ENCODE results near the gene DIS3L2.

Gene DIS3L2

DNA sequence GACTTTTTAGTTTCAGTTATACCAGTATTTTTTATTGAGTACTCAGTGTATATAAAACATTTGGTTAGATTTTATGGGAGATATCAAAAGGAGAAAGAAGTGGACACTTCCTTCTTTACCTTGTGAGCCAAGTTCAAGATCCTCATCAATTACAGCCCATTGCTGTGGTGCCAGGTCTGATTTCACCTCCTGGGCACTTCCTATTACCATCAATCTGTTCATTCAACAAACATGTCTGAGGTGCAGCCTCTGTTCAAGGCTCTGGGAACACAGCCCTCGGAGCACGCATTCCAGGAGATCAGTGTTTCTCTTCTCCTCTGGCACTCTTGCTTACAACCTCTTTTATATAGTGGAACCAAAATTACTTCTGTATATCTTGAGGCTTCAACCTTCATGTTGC lies 245.7 kb downstream of the DIS3L2 start:
- DNase-seq (ENCODE audit: low spot score) (no peak), ATAC-seq (ENCODE audit: low read depth) (no peak)
- Histone ChIP-seq H3K9me3 (ENCODE audit: severe bottlenecking) (peaks cover 2% of the 10 kb centered on the region), H3K36me3 (ENCODE audit: low read depth) (0 out of 2 replicates have a peak, but pooled peaks cover 4% of the 10 kb centered on the region), H3K27ac (ENCODE audit: poor library complexity, severe bottlenecking) (no peak overlapping the region), H3K27me3 (ENCODE audit: insufficient read depth, poor library complexity, severe bottlenecking) (no peaks in the 10 kb centered on the region), H3K4me3 (ENCODE audit: severe bottlenecking) (no peak overlapping the region), H3K4me1 (ENCODE audit: insufficient read depth, poor library complexity, severe bottlenecking) (no peaks in the 10 kb centered on the region)
- TF ChIP-seq, protein P1, sequence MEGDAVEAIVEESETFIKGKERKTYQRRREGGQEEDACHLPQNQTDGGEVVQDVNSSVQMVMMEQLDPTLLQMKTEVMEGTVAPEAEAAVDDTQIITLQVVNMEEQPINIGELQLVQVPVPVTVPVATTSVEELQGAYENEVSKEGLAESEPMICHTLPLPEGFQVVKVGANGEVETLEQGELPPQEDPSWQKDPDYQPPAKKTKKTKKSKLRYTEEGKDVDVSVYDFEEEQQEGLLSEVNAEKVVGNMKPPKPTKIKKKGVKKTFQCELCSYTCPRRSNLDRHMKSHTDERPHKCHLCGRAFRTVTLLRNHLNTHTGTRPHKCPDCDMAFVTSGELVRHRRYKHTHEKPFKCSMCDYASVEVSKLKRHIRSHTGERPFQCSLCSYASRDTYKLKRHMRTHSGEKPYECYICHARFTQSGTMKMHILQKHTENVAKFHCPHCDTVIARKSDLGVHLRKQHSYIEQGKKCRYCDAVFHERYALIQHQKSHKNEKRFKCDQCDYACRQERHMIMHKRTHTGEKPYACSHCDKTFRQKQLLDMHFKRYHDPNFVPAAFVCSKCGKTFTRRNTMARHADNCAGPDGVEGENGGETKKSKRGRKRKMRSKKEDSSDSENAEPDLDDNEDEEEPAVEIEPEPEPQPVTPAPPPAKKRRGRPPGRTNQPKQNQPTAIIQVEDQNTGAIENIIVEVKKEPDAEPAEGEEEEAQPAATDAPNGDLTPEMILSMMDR (IDR thresholded peaks at IDR 0.05; ENCODE audit: poor library complexity, severe bottlenecking), result no peak

DNA sequence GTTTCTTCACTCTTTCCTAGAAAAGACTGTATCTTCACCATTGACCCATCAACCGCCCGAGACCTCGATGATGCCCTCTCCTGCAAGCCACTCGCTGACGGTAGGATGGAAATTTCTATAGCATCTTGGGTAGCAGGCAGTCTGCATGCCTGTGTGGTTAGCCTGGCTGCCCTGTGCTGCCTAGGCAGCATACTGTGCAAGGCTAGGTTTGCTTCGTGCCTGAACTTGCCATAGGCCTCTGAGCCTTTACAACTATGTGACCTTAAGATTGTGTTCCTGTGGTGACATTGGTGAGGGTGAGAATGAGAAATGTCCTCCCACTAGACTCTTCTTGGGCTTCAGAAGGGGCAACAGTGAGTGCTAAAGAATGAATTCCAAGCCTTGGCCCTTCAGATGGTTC lies 248.8 kb downstream of the DIS3L2 start:
- no peaks in the 10 kb centered on the region for H3K4me1 ChIP-seq (ENCODE audit: insufficient read depth, poor library complexity, severe bottlenecking)
- TF ChIP-seq, protein P1 (IDR thresholded peaks at IDR 0.05; ENCODE audit: poor library complexity, severe bottlenecking), result no peak
- peaks cover 2% of the 10 kb centered on the region for H3K9me3 ChIP-seq (ENCODE audit: severe bottlenecking)
- H3K27me3 ChIP-seq (ENCODE audit: insufficient read depth, poor library complexity, severe bottlenecking), result no peaks in the 10 kb centered on the region
- H3K4me3 ChIP-seq (ENCODE audit: severe bottlenecking), result no peak overlapping the region
- no peak for ATAC-seq (ENCODE audit: low read depth)
- H3K27ac ChIP-seq (ENCODE audit: poor library complexity, severe bottlenecking), result no peak overlapping the region
- peaks cover 7% of the 10 kb centered on the region; the same call in 1 of the 2 replicates for H3K36me3 ChIP-seq (ENCODE audit: low read depth)
- DNase-seq (ENCODE audit: low spot score), result no peak

DNA sequence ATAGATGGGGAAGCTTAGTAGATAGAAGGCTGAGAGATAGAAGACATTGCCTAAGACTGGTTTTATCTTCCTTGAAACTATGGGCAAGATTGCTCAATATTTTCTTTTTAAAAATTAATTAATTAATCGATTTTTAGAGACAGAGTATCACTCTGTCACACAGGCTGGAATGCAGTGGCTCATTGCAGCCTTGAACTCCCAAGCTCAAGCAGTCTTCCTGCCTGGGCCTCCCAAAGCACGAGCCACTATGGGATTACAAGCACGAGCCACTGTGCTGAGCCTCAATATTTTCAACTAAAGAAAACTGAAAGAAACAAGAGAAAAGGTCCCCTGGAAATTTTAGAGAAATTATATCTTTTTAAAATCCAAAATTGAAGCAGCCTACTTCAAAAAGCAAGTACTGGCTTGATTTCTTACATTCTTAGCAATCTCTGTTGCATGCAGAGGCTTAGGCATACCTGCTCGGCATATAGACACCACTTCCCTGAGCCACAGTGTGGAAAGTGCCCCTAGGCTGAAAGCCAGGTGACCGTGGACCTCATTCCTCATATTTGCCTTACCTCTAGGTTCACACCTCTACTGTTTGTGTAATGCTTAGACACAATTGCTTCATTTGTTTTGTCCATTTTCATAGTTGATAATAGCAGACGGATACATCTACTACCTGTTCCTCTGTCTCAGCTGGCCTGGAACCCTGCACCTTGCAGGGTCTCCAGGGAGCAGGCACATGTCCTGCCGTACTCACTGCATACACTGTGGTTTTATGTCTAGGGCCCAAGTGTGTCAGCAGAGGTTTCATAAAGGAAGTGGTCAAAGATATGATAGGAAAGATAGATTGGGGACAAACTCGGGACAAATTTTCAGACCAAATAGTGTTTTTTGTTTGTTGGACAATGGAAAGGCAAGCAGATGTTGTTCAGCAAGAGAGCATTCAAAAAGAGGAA lies 250.5 kb downstream of the DIS3L2 start:
- no peaks in the 10 kb centered on the region for H3K4me1 ChIP-seq (ENCODE audit: insufficient read depth, poor library complexity, severe bottlenecking)
- no peaks in the 10 kb centered on the region for H3K27me3 ChIP-seq (ENCODE audit: insufficient read depth, poor library complexity, severe bottlenecking)
- ATAC-seq (ENCODE audit: low read depth) (no peak), DNase-seq (ENCODE audit: low spot score) (no peak)
- TF ChIP-seq, protein P1 (IDR thresholded peaks at IDR 0.05; ENCODE audit: poor library complexity, severe bottlenecking), result no peak
- no peak overlapping the region for H3K27ac ChIP-seq (ENCODE audit: poor library complexity, severe bottlenecking)
- H3K36me3 ChIP-seq (ENCODE audit: low read depth), result peaks cover 7% of the 10 kb centered on the region; the same call in 1 of the 2 replicates
- H3K9me3 ChIP-seq (ENCODE audit: severe bottlenecking), result peaks cover 2% of the 10 kb centered on the region
- no peak overlapping the region for H3K4me3 ChIP-seq (ENCODE audit: severe bottlenecking)

DNA sequence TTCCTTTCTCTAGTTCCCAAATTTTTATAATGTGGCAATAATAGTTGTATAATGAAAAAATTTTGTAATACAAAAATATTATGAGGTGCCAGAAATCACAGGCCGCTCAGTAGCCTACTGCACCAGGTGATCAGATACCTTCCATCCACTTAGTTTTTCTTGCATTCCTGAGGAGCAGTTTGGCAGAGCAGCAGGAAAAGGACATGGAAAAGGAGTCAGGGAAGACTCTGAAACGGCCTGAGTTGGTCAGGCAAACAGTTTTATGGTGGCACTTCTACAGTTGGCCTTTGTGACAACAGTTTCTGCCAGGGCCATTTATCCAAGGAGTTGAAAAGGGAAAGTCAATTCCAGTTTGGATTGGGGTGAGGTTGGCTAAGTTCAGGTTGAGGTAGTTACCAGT lies 251.7 kb downstream of the DIS3L2 start:
- Histone ChIP-seq H3K9me3 (ENCODE audit: severe bottlenecking) (no peaks in the 10 kb centered on the region), H3K27ac (ENCODE audit: poor library complexity, severe bottlenecking) (no peak overlapping the region), H3K36me3 (ENCODE audit: low read depth) (peaks cover 7% of the 10 kb centered on the region; the same call in 1 of the 2 replicates), H3K4me1 (ENCODE audit: insufficient read depth, poor library complexity, severe bottlenecking) (no peaks in the 10 kb centered on the region), H3K4me3 (ENCODE audit: severe bottlenecking) (no peak overlapping the region), H3K27me3 (ENCODE audit: insufficient read depth, poor library complexity, severe bottlenecking) (no peaks in the 10 kb centered on the region)
- DNase-seq (ENCODE audit: low spot score) (no peak), ATAC-seq (ENCODE audit: low read depth) (no peak)
- TF ChIP-seq, protein P1 (IDR thresholded peaks at IDR 0.05; ENCODE audit: poor library complexity, severe bottlenecking), result no peak

DNA sequence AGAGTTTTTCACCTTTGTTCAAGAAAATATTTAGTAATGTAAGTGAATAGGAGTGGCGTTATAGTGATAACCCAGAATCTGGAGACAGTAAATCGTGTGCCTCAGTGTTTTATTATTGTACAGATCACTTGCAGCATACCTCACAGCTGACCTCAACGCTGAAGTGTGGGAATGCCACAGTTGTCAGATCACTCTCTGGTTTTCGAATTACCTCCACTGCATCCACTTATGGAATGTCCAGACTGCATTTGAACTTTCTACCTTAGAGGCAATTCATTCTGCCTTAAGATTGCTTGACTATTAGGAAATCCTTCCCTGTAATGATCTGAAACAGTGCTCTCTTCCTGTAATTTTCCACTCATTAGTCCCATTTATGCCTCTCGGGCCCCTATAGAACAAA lies 252.5 kb downstream of the DIS3L2 start:
- Histone ChIP-seq H3K27ac (ENCODE audit: poor library complexity, severe bottlenecking) (no peak overlapping the region), H3K4me1 (ENCODE audit: insufficient read depth, poor library complexity, severe bottlenecking) (no peaks in the 10 kb centered on the region), H3K36me3 (ENCODE audit: low read depth) (peaks cover 7% of the 10 kb centered on the region; the same call in 1 of the 2 replicates), H3K4me3 (ENCODE audit: severe bottlenecking) (no peak overlapping the region), H3K27me3 (ENCODE audit: insufficient read depth, poor library complexity, severe bottlenecking) (no peaks in the 10 kb centered on the region), H3K9me3 (ENCODE audit: severe bottlenecking) (no peaks in the 10 kb centered on the region)
- TF ChIP-seq, protein P1 (IDR thresholded peaks at IDR 0.05; ENCODE audit: poor library complexity, severe bottlenecking), result no peak
- DNase-seq (ENCODE audit: low spot score) (no peak), ATAC-seq (ENCODE audit: low read depth) (no peak)
